SKM-1 treated with dmso at 0.1 percent for 144 hours (cell line): ENCODE results near the gene DMRTB1.

Experiments used
- DNase-seq: peaks from one replicate; lab custom pipeline; 2025; ENCODE audit not compliant: unreplicated experiment; lab: John Stamatoyannopoulos, UW

The DMRTB1 gene

DNA sequence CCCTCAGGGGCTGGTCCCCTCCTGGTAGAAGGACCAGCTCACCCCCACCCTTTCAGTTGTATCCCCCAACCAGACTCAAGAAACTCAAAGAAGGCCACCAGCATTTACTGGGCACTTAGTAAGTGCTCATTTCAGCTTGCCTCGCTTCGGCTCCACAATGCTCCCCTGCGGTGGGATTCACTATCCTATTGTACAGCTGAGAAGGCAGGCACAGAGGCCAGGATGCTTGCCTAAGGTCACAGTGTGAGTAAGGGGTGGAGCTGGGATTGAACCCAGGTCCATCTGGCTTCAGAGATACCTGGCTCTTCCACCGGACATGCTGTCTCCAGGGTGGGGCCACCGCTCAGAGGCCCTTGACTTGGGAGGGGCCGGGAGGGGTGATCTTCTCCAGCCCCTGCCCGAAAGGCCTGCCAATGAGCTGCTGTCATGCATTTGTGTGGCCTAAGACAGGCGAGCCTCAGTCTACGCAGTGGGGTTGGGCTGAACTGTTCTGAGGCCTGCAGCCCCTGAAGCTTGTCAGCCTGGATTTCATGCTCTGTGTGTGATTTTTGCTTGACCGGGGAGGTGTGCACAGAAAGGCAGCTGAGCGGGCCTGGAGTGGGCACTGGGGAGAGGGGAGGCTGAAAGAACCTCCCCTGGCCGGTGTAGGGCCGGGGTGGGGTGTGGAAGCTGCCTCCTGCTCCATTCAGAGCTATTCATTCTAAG is 48.1 kb downstream of the DMRTB1 start:
- DNase-seq: no peak

DNA sequence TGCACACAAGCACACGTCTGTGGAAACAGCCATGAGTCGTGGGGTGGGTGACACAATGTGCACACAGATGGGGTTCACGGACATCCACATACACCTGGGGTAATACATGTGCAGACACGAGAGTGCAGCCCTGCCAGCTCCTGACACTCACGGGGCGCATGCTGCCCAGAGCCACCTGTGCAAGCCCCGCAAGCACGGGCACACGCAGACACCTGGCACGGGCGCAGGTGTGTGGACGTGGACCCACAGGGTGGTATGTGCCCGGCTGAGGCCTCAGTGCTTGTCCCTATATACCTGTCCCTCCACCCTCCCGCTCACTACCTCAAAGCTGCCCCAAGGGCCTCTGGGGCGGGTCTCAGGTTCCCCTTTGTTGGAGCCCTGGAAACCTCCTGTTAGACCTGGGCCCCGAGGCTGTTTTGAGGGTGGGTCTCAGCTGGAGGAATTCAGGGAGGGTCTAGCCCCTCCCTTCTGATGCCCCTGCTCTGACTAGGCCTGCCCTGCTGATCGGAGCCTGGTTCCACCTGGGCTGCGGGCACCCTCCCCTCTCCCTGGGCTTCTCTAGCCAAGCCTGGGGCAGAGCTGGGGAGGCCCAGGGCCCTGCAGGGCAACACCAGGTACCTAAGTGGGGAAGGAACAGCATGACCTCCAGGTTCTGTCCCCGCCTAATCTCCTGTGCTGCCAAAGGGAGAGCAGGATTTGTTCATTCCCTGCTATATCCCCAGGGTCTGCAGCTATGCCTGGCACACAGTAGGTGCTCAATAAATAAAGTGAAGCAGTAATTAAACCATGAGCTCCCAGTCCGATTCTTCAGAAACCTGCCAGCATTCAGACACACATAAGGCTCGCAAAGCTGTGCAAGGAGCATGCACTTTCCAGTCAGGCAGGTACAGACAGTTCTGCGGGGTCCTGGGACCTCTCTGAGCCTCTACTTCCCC is 49.1 kb downstream of the DMRTB1 start:
- no peak for DNase-seq

DNA sequence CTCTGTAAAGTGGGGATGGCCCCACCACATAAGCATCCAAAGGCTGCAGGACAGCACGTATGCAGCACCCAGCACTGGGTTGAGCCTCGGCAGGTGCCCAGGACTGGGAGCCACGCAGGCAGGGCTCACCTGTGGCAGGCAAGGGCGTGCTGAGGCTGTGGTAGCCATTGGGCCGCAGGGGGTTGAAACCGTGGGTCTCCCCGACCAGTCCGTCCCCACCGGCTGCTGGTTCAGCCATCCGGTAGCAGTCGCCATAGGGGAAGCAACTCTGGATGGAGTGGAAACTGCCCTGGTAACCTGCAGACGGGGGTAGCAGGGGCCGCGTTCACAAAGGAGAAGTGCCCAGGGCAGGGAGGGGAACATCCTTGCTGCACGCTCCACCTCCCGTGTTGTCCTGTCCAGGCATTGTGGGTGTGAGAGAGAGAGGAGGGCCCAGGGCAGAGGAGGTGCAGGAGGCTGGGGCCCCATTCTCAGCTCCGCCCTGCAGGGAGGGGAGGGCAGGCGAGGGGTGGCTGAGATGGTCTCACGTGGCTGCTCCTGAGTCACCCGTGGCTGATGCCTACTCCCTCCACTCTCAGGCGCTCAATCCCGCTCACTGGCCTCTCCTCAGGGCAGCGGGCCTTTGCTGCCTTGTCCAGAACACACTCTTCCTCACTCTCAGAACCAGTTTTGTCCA is 49.9 kb downstream of the DMRTB1 start:
- no peak for DNase-seq

DNA sequence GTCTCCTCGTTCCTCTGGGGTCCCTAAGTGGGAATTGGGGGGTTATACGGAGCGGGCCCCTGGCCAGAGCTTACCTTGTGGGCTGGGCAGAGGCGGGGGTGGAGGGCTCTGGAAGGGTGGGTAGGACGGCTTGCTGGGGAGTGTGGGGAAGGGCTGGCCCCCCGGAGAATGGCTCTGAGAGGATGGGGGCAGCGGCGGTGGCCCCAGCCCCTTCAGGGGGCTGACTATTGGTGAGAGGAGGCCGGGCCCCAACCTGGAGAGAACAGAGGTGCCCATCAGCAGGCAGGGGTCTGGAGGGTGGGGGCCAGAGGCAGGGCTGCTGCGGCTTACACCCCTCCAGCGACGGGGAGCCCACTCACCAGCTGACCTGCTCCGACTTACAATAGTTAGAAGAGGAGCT is 50.6 kb downstream of the DMRTB1 start:
- DNase-seq: no peak

DNA sequence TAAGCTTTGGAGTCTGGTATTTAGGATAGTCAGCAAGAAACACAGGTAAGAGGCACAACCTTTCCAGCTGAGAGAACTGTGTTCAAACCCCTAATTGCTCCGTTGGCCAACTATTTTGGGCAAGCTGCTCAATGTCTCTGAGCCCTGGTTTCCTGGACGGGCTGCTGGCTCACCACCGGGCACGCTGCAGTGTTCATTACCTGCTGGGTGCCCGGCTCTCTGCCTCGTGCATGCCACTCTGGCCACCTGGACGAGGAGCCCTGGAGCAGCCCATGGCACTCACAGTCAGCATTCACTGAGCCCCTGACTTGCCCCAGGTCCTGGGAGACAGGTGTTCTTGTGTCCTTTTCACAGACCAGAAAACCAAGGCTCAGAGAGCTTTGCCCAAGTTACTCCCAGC is 51.0 kb downstream of the DMRTB1 start:
- DNase-seq: no peak

DNA sequence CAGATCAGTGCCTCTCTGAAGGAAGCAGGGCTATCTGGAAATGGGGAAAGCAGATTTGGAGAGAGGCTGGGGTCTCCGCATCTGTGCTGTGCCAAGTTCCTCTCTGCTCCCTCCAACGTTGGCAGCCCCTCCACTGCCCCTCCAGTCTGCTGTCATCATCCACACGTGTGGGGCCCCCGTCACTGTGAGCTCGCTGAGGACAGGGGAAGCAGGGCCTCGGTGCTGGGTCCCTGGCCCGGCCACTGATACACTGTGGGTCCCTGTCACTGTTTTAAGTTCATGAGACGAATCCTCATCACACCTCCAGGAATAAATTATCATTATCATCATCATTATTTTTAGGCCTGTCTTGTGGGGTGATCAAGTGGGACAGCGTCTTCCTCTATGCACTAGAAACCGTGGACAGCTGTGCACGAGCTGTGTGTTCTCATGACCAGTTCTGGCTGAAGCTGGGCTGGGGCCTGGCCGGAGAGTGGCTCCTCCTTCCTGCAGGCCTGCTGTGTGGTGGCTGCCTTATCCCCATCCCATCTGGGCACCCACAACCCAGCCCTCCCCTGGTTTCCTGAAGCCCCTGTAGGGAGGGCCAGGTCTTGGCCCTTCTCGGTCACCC is 52.2 kb downstream of the DMRTB1 start:
- no peak for DNase-seq

DNA sequence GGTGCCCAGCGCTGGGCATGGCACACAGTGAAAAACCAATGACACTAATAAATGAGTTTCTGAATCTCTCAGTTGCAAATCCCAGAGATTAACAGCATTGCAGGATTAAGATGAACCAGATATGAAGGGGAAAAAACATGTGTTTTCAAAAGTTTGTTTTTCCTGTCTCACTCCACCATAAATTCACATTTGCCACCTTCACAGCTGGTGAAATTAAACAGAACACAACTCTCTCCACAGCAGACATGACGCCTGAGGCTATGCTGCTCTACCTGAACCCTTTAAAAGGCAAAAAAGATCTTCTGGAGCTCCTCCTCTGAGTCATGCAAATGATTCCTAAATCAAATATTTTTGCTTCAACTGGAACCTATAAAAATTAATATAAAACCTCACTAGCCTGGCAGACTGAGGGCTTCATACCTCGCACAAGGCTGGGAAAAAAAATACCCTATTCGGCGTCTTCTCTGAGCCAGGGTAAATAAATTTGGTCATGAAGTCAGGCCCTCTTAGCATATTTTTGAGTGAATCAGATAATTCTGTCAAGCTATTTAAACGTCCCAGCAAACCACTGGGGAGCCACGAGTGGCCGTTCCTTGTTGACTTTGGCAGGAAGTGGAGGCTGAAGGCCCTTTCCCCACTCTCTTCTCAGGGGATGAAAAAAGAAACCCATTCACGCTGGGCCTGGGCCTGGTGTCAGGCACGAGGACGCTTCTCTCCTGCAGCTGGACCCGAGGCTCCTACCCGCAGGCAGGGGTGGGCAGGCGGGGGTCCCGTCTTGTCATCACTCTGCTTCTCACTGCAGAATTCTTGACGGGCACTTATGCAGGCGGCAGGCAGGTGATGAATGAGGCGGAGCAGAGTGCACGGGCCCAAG is 53.0 kb downstream of the DMRTB1 start:
- no peak for DNase-seq

DNA sequence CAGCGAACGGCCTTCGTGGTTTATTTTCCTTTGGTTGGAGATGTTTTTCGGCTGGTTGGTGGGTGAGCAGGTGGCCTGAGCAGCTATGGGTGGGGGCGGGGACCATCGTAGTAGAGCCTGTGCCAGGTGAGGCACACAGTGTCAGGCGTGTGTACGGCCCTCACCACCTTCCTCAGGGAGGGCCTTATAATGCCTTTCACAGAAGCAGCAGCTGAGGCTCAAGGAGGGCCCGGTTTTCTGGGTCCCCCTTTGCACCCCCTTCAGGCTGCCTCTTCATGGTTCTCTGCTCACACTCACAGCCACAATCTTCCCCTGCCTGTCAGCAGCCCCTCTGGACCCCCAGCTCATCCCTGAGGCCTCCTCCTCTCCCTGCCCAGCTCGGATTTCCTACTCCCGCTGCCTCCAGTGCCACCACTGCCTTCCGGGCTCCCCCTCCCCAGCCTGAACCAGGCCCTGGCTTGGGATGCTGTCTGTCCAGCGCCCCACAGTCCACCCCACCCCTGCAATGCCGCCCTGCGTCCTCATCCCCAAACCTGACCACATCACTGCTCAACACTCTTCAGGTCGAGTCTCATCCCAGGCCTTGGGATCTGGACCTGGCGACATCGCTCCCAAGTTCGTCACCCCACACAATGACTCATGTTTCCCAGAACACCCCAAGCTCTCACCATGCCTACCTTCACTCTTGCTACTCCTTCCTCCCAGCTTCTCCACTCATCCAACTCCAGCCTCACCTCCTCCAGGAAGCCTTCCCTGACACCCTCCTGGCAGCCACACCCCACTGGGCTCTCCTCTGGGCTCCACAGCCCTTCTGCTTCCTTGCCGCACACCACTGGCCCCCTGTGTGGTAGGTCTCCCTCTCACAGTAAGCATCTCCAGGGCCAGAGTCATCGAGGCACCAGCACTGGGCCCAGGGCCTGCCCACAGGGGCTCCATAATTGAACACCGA is 53.9 kb downstream of the DMRTB1 start:
- no peak for DNase-seq

DNA sequence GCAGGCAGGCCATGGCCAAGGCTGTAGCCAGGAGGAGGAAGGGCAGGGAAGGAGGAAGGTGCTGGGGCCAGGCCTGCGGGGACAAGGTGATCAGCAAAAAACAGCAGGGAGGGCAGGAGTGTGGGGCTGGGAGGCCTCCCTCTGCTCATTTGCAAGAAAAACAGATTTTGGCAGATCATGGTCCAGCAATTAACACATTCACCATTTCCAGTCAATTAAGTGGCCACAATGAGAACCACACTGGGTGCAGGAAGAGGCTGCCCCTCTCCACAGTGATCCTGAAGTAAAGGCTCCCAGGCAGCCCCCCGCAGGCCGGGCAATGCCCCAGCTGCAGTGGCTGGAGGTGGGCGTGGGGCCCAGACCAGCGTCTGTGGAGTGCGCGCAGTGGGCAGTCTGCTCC is 54.6 kb downstream of the DMRTB1 start:
- DNase-seq: no peak

DNA sequence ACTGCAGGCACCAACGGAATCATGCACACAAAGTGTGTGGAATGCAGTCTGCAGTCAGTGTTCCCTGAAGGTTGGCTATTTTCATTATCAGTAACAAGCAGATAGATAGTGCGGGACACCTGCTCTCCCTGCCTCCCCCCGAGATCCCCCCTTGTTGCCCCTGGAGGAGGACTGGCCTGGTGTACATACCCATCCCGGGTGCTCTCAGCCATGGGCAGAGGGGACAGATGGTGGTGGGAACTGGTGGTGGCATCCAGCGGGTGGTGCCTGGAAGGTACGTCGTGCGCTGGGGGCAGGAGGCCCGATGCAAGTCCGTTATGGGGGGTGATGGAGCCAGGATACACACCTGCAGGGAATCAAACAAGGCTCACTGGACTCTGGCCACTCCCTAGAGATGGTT is 55.2 kb downstream of the DMRTB1 start:
- no peak for DNase-seq

DNA sequence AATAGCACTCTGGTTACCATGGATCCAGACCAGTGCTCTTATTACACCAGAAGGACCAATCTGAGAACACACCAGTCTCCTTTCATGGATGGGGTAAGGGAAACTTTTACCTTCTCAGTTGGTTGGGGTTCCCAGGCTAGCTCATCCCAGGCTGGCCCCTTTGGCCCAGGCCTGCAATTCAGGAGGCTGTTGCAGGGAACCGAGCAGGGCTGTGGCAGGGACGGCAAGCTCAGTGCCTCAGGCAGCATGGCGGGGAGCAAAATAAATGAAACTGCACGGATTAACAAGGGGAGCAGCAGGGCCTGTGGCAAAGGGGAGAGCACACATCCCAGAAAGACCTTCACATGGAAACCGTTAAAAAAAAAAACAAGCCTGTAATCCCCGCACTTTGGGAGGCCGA is 57.0 kb downstream of the DMRTB1 start:
- DNase-seq: no peak
